GM21723 (cell line): ENCODE data around the gene SSC5D.
"Not testable (repeated sequence)": the region's sequence is repeated elsewhere in the genome, so short reads cannot be mapped to it uniquely, and the experiment has no call there.

Experiments used
- ATAC-seq: cut with Tn5 transposase; IDR thresholded peaks from one replicate; pipeline ENCODE4 v1.9.1; 2021; ENCODE audit warnings: mild to moderate bottlenecking, moderate library complexity; ENCODE audit not compliant: unreplicated experiment

SSC5D gene

GRCh38 chr19:55486043-55486970 lies 1.9 kb upstream of the SSC5D start:
- no peak for ATAC-seq

GRCh38 chr19:55486971-55487923 lies 989 bp upstream of the SSC5D start:
- no peak for ATAC-seq

- no peak for ATAC-seq
Observed at GRCh38 chr19:55488986-55489710, 912 bp downstream of the SSC5D start.

GRCh38 chr19:55489711-55490477 lies 1.7 kb downstream of the SSC5D start:
- no peak for ATAC-seq

GRCh38 chr19:55490478-55491432 lies 2.5 kb downstream of the SSC5D start:
- no peak for ATAC-seq

- no peak for ATAC-seq
Observed at GRCh38 chr19:55491546-55492360, 3.5 kb downstream of the SSC5D start.

- no peak for ATAC-seq
Observed at GRCh38 chr19:55492362-55492944, 4.2 kb downstream of the SSC5D start.

- no peak for ATAC-seq
Observed at GRCh38 chr19:55493052-55493644, 4.9 kb downstream of the SSC5D start.

GRCh38 chr19:55493645-55494171 lies 5.5 kb downstream of the SSC5D start:
- ATAC-seq, result no peak

GRCh38 chr19:55494172-55494761 lies 6.0 kb downstream of the SSC5D start:
- no peak for ATAC-seq

- no peak for ATAC-seq
Observed at GRCh38 chr19:55495646-55496349, 7.6 kb downstream of the SSC5D start.

- ATAC-seq, result not testable (repeated sequence)
Observed at GRCh38 chr19:55496820-55497219, 8.6 kb downstream of the SSC5D start.

GRCh38 chr19:55497763-55498162 lies 9.5 kb downstream of the SSC5D start:
- no peak for ATAC-seq

GRCh38 chr19:55498246-55498840 lies 10.1 kb downstream of the SSC5D start:
- no peak for ATAC-seq

GRCh38 chr19:55500368-55500952 lies 12.2 kb downstream of the SSC5D start:
- ATAC-seq, result no peak
